BJ (cell line): ENCODE measurements around the gene ABCC3. TPM values are rescaled to one million over a fixed set of nuclear protein-coding genes. Genes with fewer than 3 reads are reported as not detected.

Experiments
- CTCF ChIA-PET: fragments of 350-600 bp; formaldehyde crosslinking; extraction: SDS; loops from one replicate; lab custom pipeline; 2021; ENCODE audit warnings: antibody characterized with exemption, inconsistent platforms; lab: Yijun Ruan, JAX
- POLR2A ChIA-PET: fragments of 300-600 bp; sonication (Branson Sonifier 250); formaldehyde crosslinking; extraction: SDS; loops from one replicate; lab custom pipeline; 2021; ENCODE audit warnings: antibody characterized with exemption; lab: Charles Lee
- DNase-seq: peaks from one replicate; pipeline ENCODE4 v3.0.0-alpha.2; 2011; ENCODE audit warnings: low read depth
- H3K27me3 ChIP-seq: 2 replicates; pipeline ENCODE4 v1.6.0; 2011; ENCODE audit warnings: low read length; ENCODE audit not compliant: control insufficient read depth, insufficient read depth
- H3K36me3 ChIP-seq: 2 replicates; pipeline ENCODE4 v1.5.1; 2011; ENCODE audit warnings: low read length; ENCODE audit not compliant: control insufficient read depth, insufficient read depth
- H3K4me3 ChIP-seq: 2 replicates; pipeline ENCODE4 v1.5.1; 2011; ENCODE audit warnings: low read depth, mild to moderate bottlenecking, control low read depth, low read length
- CTCF ChIP-seq: IDR thresholded peaks from 2 replicates; pipeline ENCODE4 v1.5.1; 2011; ENCODE audit warnings: low read depth, mild to moderate bottlenecking, control low read depth, inconsistent platforms, low read length, moderate library complexity; ENCODE audit not compliant: insufficient read depth
- polyA plus RNA-seq: library from polyadenylated mRNA; depleted of rRNA; stranded (reverse); fragments of >200 nt; gene quantifications from 2 replicates; pipeline ENCODE4 v1.2.3, GENCODE V29; 2011

The ABCC3 gene
- polyA plus RNA-seq, 1 experiment: 56.4 TPM

- no peak overlapping the region for H3K4me3 ChIP-seq
- CTCF ChIA-PET: interaction anchor here (1.4 to 1.6 kb wide), 2 partner anchors 10 to 13 kb away, joined by 3 to 7 read pairs; no protein-coding TSS in a partner anchor
- no peak for DNase-seq
- TF ChIP-seq CTCF: no peak
- POLR2A ChIA-PET: no interaction called here
- H3K27me3 ChIP-seq: no peaks in the 10 kb centered on the region
- peaks cover 6% of the 10 kb centered on the region; the same call in 1 of the 2 replicates for H3K36me3 ChIP-seq
Observed at GRCh38 chr17:50642071-50642721, 7.5 kb downstream of the ABCC3 start.

GRCh38 chr17:50642722-50643656, 8.3 kb downstream of the ABCC3 start:
- DNase-seq: no peak
- no peak for TF ChIP-seq CTCF
- H3K27me3 ChIP-seq: no peaks in the 10 kb centered on the region
- H3K4me3 ChIP-seq: no peak overlapping the region
- CTCF ChIA-PET: interaction anchor here (1.4 kb wide), 1 partner anchor 9 kb away, joined by 3 read pairs; no protein-coding TSS in a partner anchor
- peaks cover 6% of the 10 kb centered on the region; the same call in 1 of the 2 replicates for H3K36me3 ChIP-seq
- POLR2A ChIA-PET: no interaction called here

GRCh38 chr17:50645748-50646682, 11.3 kb downstream of the ABCC3 start:
- DNase-seq: no peak
- POLR2A ChIA-PET: no interaction called here
- CTCF ChIA-PET: interaction anchor here (1.1 to 1.5 kb wide), 2 partner anchors 14 to 95 kb away, joined by 3 read pairs; no protein-coding TSS in a partner anchor

GRCh38 chr17:50647187-50647586, 12.5 kb downstream of the ABCC3 start:
- H3K27me3 ChIP-seq: no peaks in the 10 kb centered on the region
- H3K4me3 ChIP-seq: no peak overlapping the region
- POLR2A ChIA-PET: no interaction called here
- peaks cover 5% of the 10 kb centered on the region; the same call in 1 of the 2 replicates for H3K36me3 ChIP-seq
- CTCF ChIA-PET: interaction anchor here (0.7 kb wide), 1 partner anchor 14 kb away, joined by 3 read pairs; no protein-coding TSS in a partner anchor
- TF ChIP-seq CTCF: no peak
- DNase-seq: no peak

More at GRCh38 chr17:50645748-50646682, 11.3 kb downstream of the ABCC3 start:
- Histone ChIP-seq H3K36me3 (peaks cover 6% of the 10 kb centered on the region; the same call in 1 of the 2 replicates), H3K4me3 (no peak overlapping the region), H3K27me3 (no peaks in the 10 kb centered on the region)
- TF ChIP-seq CTCF: no peak
